AG09309 (cell line): ENCODE data around the gene RBX1.

Source experiments
- DNase-seq: peaks from one replicate; pipeline ENCODE4 v3.0.0-alpha.2; 2010; ENCODE audit warnings: low read depth
- H3K4me3 ChIP-seq: 2 replicates; pipeline ENCODE4 v1.5.1; 2011; ENCODE audit warnings: mild to moderate bottlenecking, low read depth, low read length, moderate library complexity; ENCODE audit not compliant: control insufficient read depth
- TF ChIP-seq, protein P1 (sequence below): IDR thresholded peaks from 2 replicates; pipeline ENCODE4 v1.5.1; 2011; ENCODE audit warnings: mild to moderate bottlenecking, low read depth, low read length, inconsistent platforms; ENCODE audit not compliant: insufficient read depth, control insufficient read depth; ENCODE audit errors: missing control alignments

RBX1 gene

DNA sequence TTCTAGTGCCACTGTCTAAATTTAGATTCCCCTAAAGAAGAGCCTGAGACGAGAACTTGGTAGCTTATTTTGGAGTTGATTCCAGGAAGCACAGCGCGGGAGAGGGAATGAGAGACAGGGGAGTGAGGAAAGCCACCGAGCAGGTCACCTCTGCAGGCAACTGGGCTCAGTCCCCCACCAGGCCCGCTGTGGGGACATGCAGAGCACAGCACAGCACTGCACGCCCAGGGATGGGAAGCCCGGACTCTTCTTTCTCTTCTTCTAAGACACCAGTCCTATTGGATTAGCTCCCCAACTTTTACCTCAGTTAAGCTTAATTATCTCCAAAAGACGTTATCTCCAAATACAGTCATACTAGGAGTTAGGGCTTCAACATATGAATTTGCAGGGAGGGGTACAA lies 28.7 kb downstream of the RBX1 start:
- no peak overlapping the region for H3K4me3 ChIP-seq
- TF ChIP-seq, protein P1, sequence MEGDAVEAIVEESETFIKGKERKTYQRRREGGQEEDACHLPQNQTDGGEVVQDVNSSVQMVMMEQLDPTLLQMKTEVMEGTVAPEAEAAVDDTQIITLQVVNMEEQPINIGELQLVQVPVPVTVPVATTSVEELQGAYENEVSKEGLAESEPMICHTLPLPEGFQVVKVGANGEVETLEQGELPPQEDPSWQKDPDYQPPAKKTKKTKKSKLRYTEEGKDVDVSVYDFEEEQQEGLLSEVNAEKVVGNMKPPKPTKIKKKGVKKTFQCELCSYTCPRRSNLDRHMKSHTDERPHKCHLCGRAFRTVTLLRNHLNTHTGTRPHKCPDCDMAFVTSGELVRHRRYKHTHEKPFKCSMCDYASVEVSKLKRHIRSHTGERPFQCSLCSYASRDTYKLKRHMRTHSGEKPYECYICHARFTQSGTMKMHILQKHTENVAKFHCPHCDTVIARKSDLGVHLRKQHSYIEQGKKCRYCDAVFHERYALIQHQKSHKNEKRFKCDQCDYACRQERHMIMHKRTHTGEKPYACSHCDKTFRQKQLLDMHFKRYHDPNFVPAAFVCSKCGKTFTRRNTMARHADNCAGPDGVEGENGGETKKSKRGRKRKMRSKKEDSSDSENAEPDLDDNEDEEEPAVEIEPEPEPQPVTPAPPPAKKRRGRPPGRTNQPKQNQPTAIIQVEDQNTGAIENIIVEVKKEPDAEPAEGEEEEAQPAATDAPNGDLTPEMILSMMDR = no peak
- no peak for DNase-seq

DNA sequence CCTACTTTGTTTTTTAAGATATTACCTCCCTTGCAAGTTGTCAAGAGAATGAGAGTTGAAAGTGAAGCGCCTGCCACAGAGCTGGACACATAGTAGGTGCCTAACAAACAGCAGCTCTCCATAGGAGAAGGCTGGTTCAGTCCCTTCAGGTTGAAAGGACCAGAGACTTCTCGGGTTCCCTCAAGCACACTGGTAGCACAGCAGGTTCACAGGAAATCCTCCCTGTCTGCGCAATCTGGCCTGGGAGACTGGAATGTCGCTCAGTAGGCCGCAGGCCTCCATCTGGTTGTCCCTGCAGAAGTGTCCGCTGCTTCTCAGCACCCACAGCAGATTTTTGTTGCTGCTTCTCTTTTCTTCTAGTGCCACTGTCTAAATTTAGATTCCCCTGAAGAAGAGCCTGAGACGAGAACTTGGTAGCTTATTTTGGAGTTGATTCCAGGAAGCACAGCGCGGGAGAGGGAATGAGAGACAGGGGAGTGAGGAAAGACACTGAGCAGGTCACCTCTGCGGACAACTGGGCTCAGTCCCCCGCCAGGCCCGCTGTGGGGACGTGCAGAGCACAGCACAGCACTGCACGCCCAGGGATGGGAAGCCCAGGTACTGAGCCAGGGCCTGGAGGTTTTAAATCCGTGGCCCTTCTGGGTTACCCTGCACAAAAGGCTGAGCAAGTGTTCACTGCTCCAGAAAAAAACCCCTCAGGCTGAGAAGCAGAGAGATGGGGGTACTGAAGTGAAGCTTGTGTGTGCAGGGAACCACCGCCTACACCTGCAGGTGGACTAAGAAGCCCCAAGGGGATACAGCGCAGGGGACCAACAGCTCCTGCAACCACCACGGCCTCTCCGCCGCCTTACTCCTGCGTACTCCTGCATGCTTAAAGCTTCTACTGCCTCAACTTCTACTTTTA lies 31.6 kb downstream of the RBX1 start:
- no peak overlapping the region for H3K4me3 ChIP-seq
- TF ChIP-seq, protein P1 = no peak
- no peak for DNase-seq

DNA sequence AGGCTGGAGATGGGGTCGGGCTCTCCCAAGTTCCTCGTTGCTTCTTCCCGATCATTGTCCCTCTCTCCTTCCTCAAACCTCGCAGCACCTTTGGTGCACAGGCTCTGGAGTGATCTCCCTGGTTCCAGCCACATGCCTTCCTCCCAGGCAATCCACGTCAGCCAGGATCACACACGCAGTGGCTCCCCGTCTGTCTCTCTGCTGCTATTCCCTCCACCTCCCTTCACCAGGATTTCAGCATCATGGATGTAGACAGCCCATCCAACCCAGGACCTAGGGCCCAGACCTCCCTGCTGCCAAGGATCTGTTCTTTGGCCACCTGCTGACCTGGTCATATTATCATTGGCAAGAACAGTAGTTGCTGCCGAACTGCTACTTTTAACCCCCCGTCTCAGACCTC lies 40.1 kb downstream of the RBX1 start:
- TF ChIP-seq, protein P1 = no peak
- H3K4me3 ChIP-seq = no peak overlapping the region
- no peak for DNase-seq

DNA sequence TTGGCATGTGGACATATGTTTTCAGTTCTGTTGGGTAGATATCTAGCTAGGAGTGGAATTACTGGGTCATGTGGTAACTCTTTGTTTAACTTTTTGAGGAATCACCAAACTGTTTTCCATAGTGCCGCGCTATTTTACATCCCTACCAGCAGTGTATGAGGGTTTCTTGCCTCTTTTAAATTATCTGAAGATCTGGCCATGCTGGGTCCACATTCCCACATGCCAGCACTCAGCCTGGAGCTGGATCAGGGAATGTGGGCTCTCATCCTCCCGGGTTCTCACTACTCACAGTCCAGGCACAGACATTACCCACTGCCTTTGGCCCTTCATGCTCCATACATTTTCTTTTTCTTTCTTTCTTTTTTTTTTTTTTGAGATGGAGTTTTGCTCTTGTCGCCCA lies 44.6 kb downstream of the RBX1 start:
- no peak overlapping the region for H3K4me3 ChIP-seq
- DNase-seq = no peak

DNA sequence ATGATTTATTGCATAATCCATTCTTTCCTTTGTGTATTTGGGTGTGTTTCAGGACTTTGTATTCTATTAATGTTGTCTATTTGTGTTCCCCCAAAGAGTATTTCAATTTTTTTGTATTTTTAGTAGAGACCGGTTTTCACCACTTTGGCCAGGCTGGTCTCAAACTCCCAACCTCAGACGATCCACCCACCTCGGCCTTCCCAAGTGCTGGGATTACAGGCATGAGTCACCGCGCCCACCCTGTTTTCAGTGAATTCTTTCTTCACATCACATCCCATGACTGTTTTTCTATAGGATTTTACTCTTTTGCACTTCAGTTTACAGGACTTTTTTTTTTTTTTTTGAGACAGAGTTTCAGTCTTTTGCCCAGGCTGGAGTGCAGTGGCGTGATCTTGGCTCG lies 46.3 kb downstream of the RBX1 start:
- TF ChIP-seq, protein P1 = no peak
- no peak for DNase-seq

More for the DNA sequence above, 44.6 kb downstream of the RBX1 start:
- TF ChIP-seq, protein P1 = no peak

DNA sequence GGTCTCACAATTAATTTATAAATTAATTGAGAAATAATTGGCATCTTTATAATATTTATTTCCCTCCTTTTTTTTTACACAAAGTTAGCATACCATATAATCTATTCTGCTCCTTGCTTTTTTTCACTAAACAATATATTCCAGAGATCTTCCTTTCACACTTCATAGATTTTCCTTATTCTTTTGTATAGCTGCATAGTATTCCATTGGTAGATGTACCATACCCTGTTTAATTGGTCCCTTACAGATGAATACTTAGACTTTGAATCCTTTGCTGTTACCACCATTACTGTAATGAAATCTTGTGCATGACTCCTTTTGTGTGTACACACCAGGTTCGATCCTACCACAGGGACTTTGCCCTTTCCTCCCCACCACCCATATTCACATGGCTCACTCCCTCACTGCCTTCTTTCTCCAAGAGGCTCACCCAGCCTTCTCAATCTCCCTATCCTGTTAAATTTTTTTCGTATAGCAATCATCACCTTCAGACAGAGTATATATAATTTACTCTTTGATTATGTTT lies 48.9 kb downstream of the RBX1 start:
- TF ChIP-seq, protein P1 = no peak
- no peak for DNase-seq
- no peak overlapping the region for H3K4me3 ChIP-seq

More for the DNA sequence above, 46.3 kb downstream of the RBX1 start:
- no peak overlapping the region for H3K4me3 ChIP-seq
